ENCODE results near the gene ALKBH2. TPM values are rescaled to one million over a fixed set of nuclear protein-coding genes. Genes with fewer than 3 reads are reported as not detected.

ALKBH2 gene
- total RNA-seq, 2 experiments from 2014 or later: 31.1 to 32.7 TPM

Other genes with a start within 250 kb of the ALKBH2 start
- 10 to 100 TPM in 1 of 2 experiments, 1 to 10 TPM in 1; 8.7 to 11.1 TPM for gene SSH1, start 235.9 kb downstream of the ALKBH2 start, total RNA-seq
- gene DAO, start 213.4 kb downstream of the ALKBH2 start, total RNA-seq: not detected
- gene SVOP, start 72.4 kb downstream of the ALKBH2 start, total RNA-seq: not detected
- 10 to 100 TPM; 11.0 to 11.5 TPM for gene USP30, start 40.9 kb downstream of the ALKBH2 start, total RNA-seq
- gene UNG, start 4.1 kb upstream of the ALKBH2 start, total RNA-seq: 10 to 100 TPM; 58.2 to 64.0 TPM
- gene ACACB, start 23.1 kb upstream of the ALKBH2 start, total RNA-seq: 10 to 100 TPM; 11.0 to 11.8 TPM
- not detected for gene FOXN4, start 215.8 kb upstream of the ALKBH2 start, total RNA-seq